B cell (primary cell): ENCODE data around the gene CABCOCO1. TPM values are rescaled to one million over a fixed set of nuclear protein-coding genes. Genes with fewer than 3 reads are reported as not detected.

Experiments used
- ATAC-seq: fragments of 200-7000 bp; cut with Tn5 transposase; one replicate; pipeline ENCODE4 v1.10.0; 2021; ENCODE audit warnings: low read depth, mild to moderate bottlenecking, moderate number of reproducible peaks, moderate library complexity
- CTCF ChIA-PET: fragments of 350-600 bp; sonication (Branson Sonifier 250); formaldehyde crosslinking; loops from one replicate; lab custom pipeline; 2021; ENCODE audit warnings: antibody characterized with exemption, inconsistent platforms; lab: Charles Lee
- POLR2A ChIA-PET: fragments of 350-600 bp; sonication (Branson Sonifier 250); formaldehyde crosslinking; loops from one replicate; lab custom pipeline; 2021; ENCODE audit warnings: antibody characterized with exemption; lab: Charles Lee
- DNase-seq: peaks from one replicate; pipeline ENCODE4 v3.0.0; 2013
- H2AFZ ChIP-seq: 2 replicates; pipeline ENCODE4 v1.6.1; 2012; ENCODE audit warnings: mild to moderate bottlenecking, low read depth, low read length; ENCODE audit not compliant: insufficient read depth, poor library complexity, severe bottlenecking
- H3K27ac ChIP-seq, 2 donors: 1 replicate in 1 of 2; 2 replicates in 1 of 2; pipeline ENCODE4 v1.5.1; 2012 to 2013; ENCODE audit warnings: low read length in 2 of 2, mild to moderate bottlenecking in 2 of 2, moderate library complexity in 1 of 2
- H3K27me3 ChIP-seq, 4 experiments: fragments of 200-600 bp in 1 of 4; sonication (generic) in 1 of 4; replicated peaks in 1 of 4; 1 replicate in 2 of 4; 2 replicates in 2 of 4; pipeline versions ENCODE4 v1.6.1 to v1.7.0; 2013 to 2016; ENCODE audit warnings: low read length in 3 of 4, mild to moderate bottlenecking in 2 of 4, mixed read lengths in 1 of 4, moderate library complexity in 1 of 4; ENCODE audit not compliant: insufficient read depth in 4 of 4, control insufficient read depth in 3 of 4; ENCODE audit errors: control extremely low read depth in 1 of 4
- H3K36me3 ChIP-seq, 2 experiments: replicated peaks in 1 of 2; 1 replicate in 1 of 2; 2 replicates in 1 of 2; pipeline versions ENCODE4 v1.6.1 to v1.7.1; 2013; ENCODE audit warnings: low read length in 1 of 2; ENCODE audit not compliant: insufficient read depth in 2 of 2, control insufficient read depth in 1 of 2; ENCODE audit errors: control extremely low read depth in 1 of 2, extremely low read depth in 1 of 2
- H3K4me1 ChIP-seq, 2 donors: fragments of 200-600 bp in 1 of 2; sonication (generic) in 1 of 2; 1 replicate in 1 of 2; 2 replicates in 1 of 2; pipeline versions ENCODE4 v1.5.1 to v1.6.1; 2013 to 2017; ENCODE audit warnings: low read length in 2 of 2; ENCODE audit not compliant: control insufficient read depth in 2 of 2, insufficient read depth in 2 of 2
- H3K4me2 ChIP-seq: replicated peaks from 2 replicates; pipeline ENCODE3; 2012; ENCODE audit warnings: mild to moderate bottlenecking, low read depth, low read length; ENCODE audit not compliant: poor library complexity, severe bottlenecking
- H3K4me3 ChIP-seq, 5 experiments: fragments of 200-600 bp in 1 of 5; sonication (generic) in 1 of 5; 1 replicate in 3 of 5; 2 replicates in 2 of 5; pipeline versions ENCODE4 v1.5.1 to v1.7.0; 2011 to 2016; ENCODE audit warnings: low read length in 4 of 5, mild to moderate bottlenecking in 4 of 5, low read depth in 2 of 5, control low read depth in 1 of 5, moderate library complexity in 1 of 5; ENCODE audit not compliant: insufficient read depth in 1 of 5; ENCODE audit errors: control extremely low read depth in 1 of 5, extremely low read depth in 1 of 5
- H3K79me2 ChIP-seq: fragments of 200-600 bp; sonication (generic); one replicate; pipeline ENCODE4 v1.6.0; 2016; ENCODE audit warnings: low read length; ENCODE audit not compliant: control insufficient read depth, insufficient read depth
- H3K9ac ChIP-seq: fragments of 200-600 bp; sonication (generic); 2 replicates; pipeline ENCODE4 v1.6.1; 2017; ENCODE audit warnings: mild to moderate bottlenecking, low read length, moderate library complexity
- H3K9me3 ChIP-seq, 3 donors: one replicate each; pipeline versions ENCODE4 v1.6.1 to v1.7.1; 2013; ENCODE audit warnings: low read length in 2 of 3; ENCODE audit not compliant: control insufficient read depth in 2 of 3, insufficient read depth in 1 of 3; ENCODE audit errors: control extremely low read depth in 1 of 3
- H4K20me1 ChIP-seq: 2 replicates; pipeline ENCODE4 v1.6.0; 2012; ENCODE audit warnings: mild to moderate bottlenecking, low read length; ENCODE audit not compliant: insufficient read depth, control insufficient read depth, poor library complexity, severe bottlenecking
- H3K27ac Mint-ChIP-seq: one replicate; pipeline ENCODE4 v1.8.0; 2021; ENCODE audit warnings: mixed read lengths
- H3K27me3 Mint-ChIP-seq: one replicate; pipeline ENCODE4 v1.8.0; 2021; ENCODE audit warnings: mixed read lengths
- H3K4me1 Mint-ChIP-seq: one replicate; pipeline ENCODE4 v1.8.0; 2021; ENCODE audit warnings: mixed read lengths
- H3K4me3 Mint-ChIP-seq: one replicate; pipeline ENCODE4 v1.8.0; 2021; ENCODE audit warnings: mixed read lengths
- H3K9me3 Mint-ChIP-seq: one replicate; pipeline ENCODE4 v1.8.0; 2022; ENCODE audit warnings: mixed read lengths; ENCODE audit not compliant: insufficient read depth
- CTCF ChIP-seq: fragments of 200-600 bp; IDR thresholded peaks from one replicate; pipeline ENCODE4 v1.8.0; 2022; ENCODE audit warnings: antibody characterized with exemption, mild to moderate bottlenecking
- EZH2 ChIP-seq: IDR thresholded peaks from 2 replicates; pipeline ENCODE4 v1.6.1; 2012; ENCODE audit warnings: borderline replicate concordance, low read depth, mild to moderate bottlenecking, moderate library complexity, low read length; ENCODE audit not compliant: insufficient read depth, poor library complexity, severe bottlenecking
- WGBS: methylation state at CpG from one replicate; pipeline ENCODE4 v1.1.5; 2013; ENCODE audit warnings: missing lambda C conversion rate; ENCODE audit not compliant: insufficient coverage; 5-methylcytosine and 5-hydroxymethylcytosine counted together
- intact Hi-C: fragments of 100-400 bp; cut with micrococcal nuclease; formaldehyde crosslinking; loops from one replicate; pipeline ENCODE4 v1.10.0; 2022
- polyA plus RNA-seq: library from polyadenylated mRNA; depleted of rRNA; stranded (reverse); fragments of >200 nt; gene quantifications from 2 replicates; pipeline ENCODE4 v1.2.3, GENCODE V29; 2012
- total RNA-seq, 2 donors: library from RNA; stranded (reverse); fragments of 120-200 nt in 1 of 2; gene quantifications; 1 replicate in 1 of 2; 2 replicates in 1 of 2; pipeline versions ENCODE4 v1.2.3 to v1.2.4, GENCODE V29; 2013 to 2022

Gene CABCOCO1
- total and polyA plus RNA-seq, 2 donors (not counting 1 experiment from before 2014, with no cell fraction given) = not detected

GRCh38 chr10:61759751-61760150 is 97.0 kb downstream of the CABCOCO1 start:
- TF ChIP-seq CTCF (no peak), EZH2 (no peak)
- H3K27me3 Mint-ChIP-seq = no peaks in the 10 kb centered on the region
- DNase-seq (no peak), ATAC-seq (no peak)
- intact Hi-C loops = loop anchor here (10.0 kb wide), 2 partner anchors 295 to 325 kb away; no protein-coding TSS in a partner anchor
- Histone ChIP-seq H3K36me3 (no peaks in the 10 kb centered on the region), H3K9me3 (no peaks in the 10 kb centered on the region), H3K4me2 (no peak overlapping the region), H3K27me3 (no peaks in the 10 kb centered on the region), H3K79me2 (no peaks in the 10 kb centered on the region), H3K4me3 (no peak overlapping the region), H3K27ac (no peak overlapping the region), H3K4me1 (no peaks in the 10 kb centered on the region), H2AFZ (no peak overlapping the region), H3K9ac (no peak overlapping the region), H4K20me1 (no peaks in the 10 kb centered on the region)
- ChIA-PET CTCF (interaction anchor here (1.7 kb wide), 1 partner anchor 23 kb away, joined by 3 read pairs; no protein-coding TSS in a partner anchor), POLR2A (no interaction called here)
- H3K4me1 Mint-ChIP-seq = peaks cover under 1% of the 10 kb centered on the region
- no peaks in the 10 kb centered on the region for H3K9me3 Mint-ChIP-seq
- H3K4me3 Mint-ChIP-seq = no peak overlapping the region
- WGBS = no CpG with 5 or more reads among the region's 4 CpGs
- no peak overlapping the region for H3K27ac Mint-ChIP-seq

GRCh38 chr10:61760943-61761824 is 98.5 kb downstream of the CABCOCO1 start:
- POLR2A ChIA-PET = no interaction called here
- no peak overlapping the region for H2AFZ ChIP-seq
- H3K9ac ChIP-seq = no peak overlapping the region
- H3K4me1 ChIP-seq = peaks cover 0 to 3% of the 10 kb centered on the region in 2 donors
- peaks cover 6% of the 10 kb centered on the region for H3K4me1 Mint-ChIP-seq
- no peaks in the 10 kb centered on the region for H3K36me3 ChIP-seq
- 100% methylated on average over 1 of the region's 4 CpGs for WGBS
- H3K79me2 ChIP-seq = no peaks in the 10 kb centered on the region
- H3K27me3 ChIP-seq = no peaks in the 10 kb centered on the region
- H3K27ac ChIP-seq = no peak overlapping the region
- no peak overlapping the region for H3K27ac Mint-ChIP-seq
- ATAC-seq (no peak), DNase-seq (no peak)
- no peaks in the 10 kb centered on the region for H3K9me3 ChIP-seq
- intact Hi-C loops = no loop called here
- no peak for TF ChIP-seq CTCF
- no peak for TF ChIP-seq EZH2
- no peaks in the 10 kb centered on the region for H4K20me1 ChIP-seq
- H3K4me3 ChIP-seq = no peak overlapping the region
- CTCF ChIA-PET = interaction anchor here (0.7 to 1.7 kb wide), 4 partner anchors 10 to 136 kb away, joined by 3 to 6 read pairs (median 4); no protein-coding TSS in a partner anchor
- no peak overlapping the region for H3K4me2 ChIP-seq
- H3K27me3 Mint-ChIP-seq = no peaks in the 10 kb centered on the region
- H3K9me3 Mint-ChIP-seq = no peaks in the 10 kb centered on the region
- H3K4me3 Mint-ChIP-seq = no peak overlapping the region
